ENCODE measurements around the gene SEMA4D. TPM values are rescaled to one million over a fixed set of nuclear protein-coding genes. Genes with fewer than 3 reads are reported as not detected.

SEMA4D gene
- total RNA-seq, 3 donors from 2014 or later (not counting 1 experiment from before 2014, with no cell fraction given): 354 to 448 (median 420) TPM

- Mint-ChIP-seq H3K27ac (peak overlapping the region; percentile 85 to 98), H3K36me3 (no peaks in the 10 kb centered on the region), H3K4me1 (peaks cover 95 to 98% of the 10 kb centered on the region in 2 donors), H3K27me3 (ENCODE audit: low read depth in 2 of 2) (no peaks in the 10 kb centered on the region), H3K4me3 (no peak overlapping the region), H3K9me3 (no peaks in the 10 kb centered on the region)
- H3K36me3 ChIP-seq (ENCODE audit: control insufficient read depth, insufficient read depth, low read length): no peaks in the 10 kb centered on the region
- WGBS (ENCODE audit: insufficient coverage): 36% methylated on average over 4 of the region's 4 CpGs
- H3K4me3 ChIP-seq (ENCODE audit: low read length): no peak overlapping the region
- no peak overlapping the region for H3K27ac ChIP-seq (ENCODE audit: low read length)
- intact Hi-C loops (cut with micrococcal nuclease): no loop called here
- no peak for TF ChIP-seq CTCF (IDR thresholded peaks at IDR 0.05)
- H3K4me1 ChIP-seq (ENCODE audit: control insufficient read depth, insufficient read depth, low read length): peaks cover 92% of the 10 kb centered on the region
- ATAC-seq (peak in 1 of 3 donors; percentile 27), DNase-seq (no peak)
- H3K9me3 ChIP-seq (ENCODE audit: control insufficient read depth, insufficient read depth, low read length): no peaks in the 10 kb centered on the region
- no peaks in the 10 kb centered on the region for H3K27me3 ChIP-seq (ENCODE audit: control insufficient read depth, insufficient read depth, low read length)
Observed at GRCh38 chr9:89532478-89532877, 34.6 kb upstream of the SEMA4D start.

GRCh38 chr9:89531766-89532165 is 33.9 kb upstream of the SEMA4D start:
- Histone ChIP-seq H3K4me1 (ENCODE audit: control insufficient read depth, insufficient read depth, low read length) (peaks cover 92% of the 10 kb centered on the region), H3K27ac (ENCODE audit: low read length) (no peak overlapping the region), H3K36me3 (ENCODE audit: control insufficient read depth, insufficient read depth, low read length) (no peaks in the 10 kb centered on the region), H3K27me3 (ENCODE audit: control insufficient read depth, insufficient read depth, low read length) (no peaks in the 10 kb centered on the region), H3K9me3 (ENCODE audit: control insufficient read depth, insufficient read depth, low read length) (no peaks in the 10 kb centered on the region), H3K4me3 (ENCODE audit: low read length) (no peak overlapping the region)
- intact Hi-C loops (cut with micrococcal nuclease): no loop called here
- Mint-ChIP-seq H3K4me3 (no peak overlapping the region), H3K4me1 (peaks cover 95 to 98% of the 10 kb centered on the region in 2 donors), H3K36me3 (no peaks in the 10 kb centered on the region), H3K27me3 (ENCODE audit: low read depth in 2 of 2) (no peaks in the 10 kb centered on the region), H3K9me3 (no peaks in the 10 kb centered on the region), H3K27ac (peak overlapping the region; percentile 85 to 98)
- DNase-seq: no peak
- TF ChIP-seq CTCF (IDR thresholded peaks at IDR 0.05): no peak
- ATAC-seq: no peak
- 97% methylated on average over 3 of the region's 4 CpGs for WGBS (ENCODE audit: insufficient coverage)

- H3K27me3 Mint-ChIP-seq (ENCODE audit: low read depth in 2 of 2): no peaks in the 10 kb centered on the region
- DNase-seq: no peak
- no peak overlapping the region for H3K4me3 Mint-ChIP-seq
- WGBS (ENCODE audit: insufficient coverage): 92% methylated on average over 6 of the region's 6 CpGs
- no peak overlapping the region for H3K4me3 ChIP-seq (ENCODE audit: low read length)
- H3K4me1 ChIP-seq (ENCODE audit: control insufficient read depth, insufficient read depth, low read length): peaks cover 94% of the 10 kb centered on the region
- no peaks in the 10 kb centered on the region for H3K27me3 ChIP-seq (ENCODE audit: control insufficient read depth, insufficient read depth, low read length)
- intact Hi-C loops (cut with micrococcal nuclease): no loop called here
- no peaks in the 10 kb centered on the region for H3K9me3 Mint-ChIP-seq
- no peaks in the 10 kb centered on the region for H3K9me3 ChIP-seq (ENCODE audit: control insufficient read depth, insufficient read depth, low read length)
- ATAC-seq: no peak
- no peak overlapping the region for H3K27ac ChIP-seq (ENCODE audit: low read length)
- no peaks in the 10 kb centered on the region for H3K36me3 Mint-ChIP-seq
- H3K27ac Mint-ChIP-seq: peak overlapping the region; percentile 91 to 95
- no peaks in the 10 kb centered on the region for H3K36me3 ChIP-seq (ENCODE audit: control insufficient read depth, insufficient read depth, low read length)
- H3K4me1 Mint-ChIP-seq: peaks cover 96 to 99% of the 10 kb centered on the region in 2 donors
- no peak for TF ChIP-seq CTCF (IDR thresholded peaks at IDR 0.05)
Observed at GRCh38 chr9:89530726-89531125, 32.8 kb upstream of the SEMA4D start.
